ENCODE results near the gene ANKRD30A.

- TF ChIP-seq REST (IDR thresholded peaks at IDR 0.05; ENCODE audit: insufficient read depth in 1 of 2, low read depth in 2 of 2, low read length in 2 of 2) (no peak), POLR2AphosphoS5 (IDR thresholded peaks at IDR 0.05; ENCODE audit: low read depth, low read length) (no peak), SIN3A (IDR thresholded peaks at IDR 0.05; ENCODE audit: borderline replicate concordance, insufficient read depth, low read length) (no peak), TAF1 (IDR thresholded peaks at IDR 0.05; ENCODE audit: borderline replicate concordance, insufficient read depth, low read length) (no peak)
These were observed 265.5 kb downstream of the ANKRD30A start for GRCh38 chr10:37390926-37391325.

Data from PFSK-1 (cell line).